ENCODE results near the gene CCDC28B.
"Not testable (repeated sequence)": the region's sequence is repeated elsewhere in the genome, so short reads cannot be mapped to it uniquely, and the experiment has no call there.

CCDC28B gene

DNA sequence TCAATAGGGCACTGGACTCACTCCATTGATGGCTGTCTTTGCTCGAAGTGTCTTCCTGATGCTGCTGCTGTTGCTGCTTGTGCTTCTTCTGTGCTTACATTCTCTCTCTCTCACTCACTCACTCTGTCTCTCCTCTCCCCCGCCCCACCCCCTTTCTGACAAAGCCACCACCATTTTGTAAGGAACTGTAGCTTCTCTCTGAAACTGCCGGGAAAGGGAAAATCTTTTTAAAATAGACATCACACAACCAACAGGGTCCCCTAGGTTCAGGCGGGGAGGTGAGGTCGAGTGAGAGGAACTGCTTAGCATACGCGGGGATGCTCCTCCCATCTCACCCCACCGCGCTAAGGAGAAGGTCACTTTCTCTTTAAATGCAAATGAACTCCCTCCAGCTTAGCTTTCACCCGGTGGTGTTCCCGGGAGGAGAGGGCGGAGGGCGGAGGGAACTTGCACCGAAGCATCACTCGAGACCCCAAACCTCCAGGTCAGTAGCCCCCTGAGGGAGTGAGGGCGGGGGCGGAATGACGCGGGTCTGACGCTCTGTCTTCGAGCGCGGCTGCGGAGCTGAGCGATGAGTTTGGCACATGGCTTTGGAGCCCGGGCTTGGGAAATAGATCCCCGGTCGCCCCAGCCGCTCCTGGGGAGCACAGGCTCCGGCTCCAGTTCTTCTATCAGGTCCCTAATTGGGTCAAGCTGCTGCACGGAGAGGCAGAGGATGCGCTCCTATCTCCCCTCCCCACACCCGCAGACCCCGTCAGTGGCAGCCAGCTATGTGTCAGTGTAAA, at the start of gene CCDC28B:
Gene CCDC28B (plus strand): TSS at position 370 of the 785 bp plus-strand sequence. CDS start 1,341 bp downstream, outside the sequence.
- peak; percentile 41 for DNase-seq (ENCODE audit: low spot score)

DNA sequence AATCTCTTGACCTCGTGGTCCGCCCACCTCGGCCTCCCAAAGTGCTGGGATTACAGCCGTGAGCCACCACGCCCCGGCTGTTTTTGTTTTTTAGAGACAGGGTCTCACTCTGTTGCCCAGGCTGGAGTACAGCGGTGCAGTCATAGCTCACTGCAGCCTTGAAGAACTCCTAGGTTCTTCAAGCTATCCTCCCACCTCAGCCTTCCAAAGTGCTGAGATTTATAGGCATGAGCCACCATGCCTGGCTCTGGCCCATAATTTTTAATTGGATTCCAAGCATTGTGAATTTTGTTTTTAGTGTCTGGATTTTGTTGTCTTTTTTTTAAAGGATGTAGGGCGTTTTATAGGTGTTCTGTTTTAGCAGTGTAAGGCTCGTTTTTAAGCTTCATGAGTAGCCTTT, 49.5 kb upstream of the CCDC28B start:
- DNase-seq (ENCODE audit: low spot score): no peak

DNA sequence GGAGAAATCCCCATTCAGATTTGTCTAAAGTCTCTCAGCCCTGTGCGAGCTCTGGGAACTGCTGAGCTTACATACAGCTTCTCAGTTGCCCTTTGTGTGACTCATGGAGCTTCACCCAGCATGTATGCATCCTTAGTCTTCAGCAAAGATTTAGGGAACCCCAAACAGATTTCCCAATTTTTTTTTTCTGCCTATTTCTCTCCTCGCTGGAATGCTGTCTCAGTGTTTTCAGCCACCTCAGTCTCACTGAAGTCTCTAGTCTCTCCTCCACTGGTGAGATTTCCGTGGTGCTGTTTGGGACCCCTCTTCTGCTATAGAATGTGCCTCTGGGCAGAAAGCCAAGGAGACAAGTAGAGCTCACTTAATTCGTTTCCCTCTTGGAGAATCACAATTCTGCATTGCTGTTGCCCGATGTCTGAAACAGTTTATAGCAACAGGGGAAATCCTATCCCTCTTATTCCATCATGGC, 49.0 kb upstream of the CCDC28B start:
- no peak for DNase-seq (ENCODE audit: low spot score)

DNA sequence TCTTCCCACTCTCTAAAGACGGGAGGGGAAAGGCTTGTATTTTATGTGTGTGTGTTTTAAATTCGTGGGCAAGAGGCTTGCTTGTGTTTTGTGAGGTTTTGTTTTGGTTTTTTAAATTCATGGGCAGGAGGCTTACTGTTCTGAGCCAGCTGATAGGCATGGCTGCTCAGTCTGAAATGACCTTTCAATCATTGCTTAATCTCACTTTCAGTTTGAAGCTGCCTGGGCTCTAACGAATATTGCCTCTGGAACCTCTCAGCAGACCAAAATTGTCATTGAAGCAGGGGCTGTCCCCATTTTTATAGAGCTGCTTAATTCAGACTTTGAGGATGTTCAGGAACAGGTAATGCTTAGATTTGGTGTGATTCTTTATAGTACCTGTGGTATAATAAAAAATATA, 41.2 kb upstream of the CCDC28B start:
- no peak for DNase-seq (ENCODE audit: low spot score)

DNA sequence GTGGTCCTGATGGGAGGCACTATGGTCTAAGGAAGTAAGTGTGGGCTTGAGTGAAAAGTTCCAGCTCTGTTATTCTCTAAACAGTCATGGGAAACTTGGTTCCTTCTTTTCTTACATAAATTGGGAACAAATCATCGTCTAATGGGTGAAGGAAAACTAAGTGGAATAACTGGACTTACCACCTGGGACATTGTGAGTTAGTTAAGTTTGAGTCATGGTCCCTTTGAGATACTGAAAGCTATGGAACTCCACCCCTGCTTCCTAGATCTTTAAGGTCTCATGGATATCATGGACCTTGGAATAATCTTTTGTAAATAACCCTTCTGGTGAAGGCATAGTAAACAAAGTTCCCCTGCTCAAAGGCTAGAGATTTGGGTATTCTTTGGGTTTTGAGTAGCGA, 37.0 kb upstream of the CCDC28B start:
- DNase-seq (ENCODE audit: low spot score): no peak

DNA sequence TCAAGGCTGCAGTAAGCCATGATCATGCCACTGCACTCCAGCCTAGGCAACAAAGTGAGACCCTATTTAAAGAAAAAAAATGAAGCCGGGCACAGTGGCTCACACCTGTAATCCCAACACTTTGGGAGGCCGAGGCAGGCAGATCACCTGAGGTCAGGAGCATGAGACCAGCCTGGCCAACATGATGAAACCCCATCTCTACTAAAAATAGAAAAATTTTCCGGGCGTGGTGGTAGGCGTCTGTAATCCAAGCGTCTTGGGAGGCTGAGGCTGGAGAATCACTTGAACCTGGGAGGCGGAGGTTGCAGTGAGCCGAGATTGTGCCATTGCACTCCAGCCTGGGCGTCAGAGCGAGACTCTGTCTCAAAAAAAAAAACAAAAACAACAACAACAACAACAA, 34.8 kb upstream of the CCDC28B start:
- not testable (repeated sequence) for DNase-seq (ENCODE audit: low spot score)

DNA sequence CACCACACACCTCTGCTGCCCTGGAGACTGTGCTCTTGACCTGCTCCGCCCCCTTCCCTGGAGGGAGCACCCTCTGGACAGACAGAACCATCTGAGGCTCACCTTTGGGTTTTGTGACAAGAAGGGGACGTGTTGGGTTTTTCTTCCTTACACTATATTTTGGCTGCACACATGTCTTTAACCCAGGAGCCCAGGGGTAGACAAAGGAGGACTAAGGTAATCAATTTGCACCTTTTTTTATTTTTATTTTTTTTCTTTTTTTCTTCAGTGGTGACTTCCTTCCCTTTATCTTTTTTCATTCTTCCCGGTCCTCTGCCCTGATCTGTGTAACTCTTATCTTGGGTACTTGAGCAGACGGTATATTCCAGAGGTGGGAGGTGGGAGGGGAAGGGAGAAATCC, 29.4 kb upstream of the CCDC28B start:
- no peak for DNase-seq (ENCODE audit: low spot score)

DNA sequence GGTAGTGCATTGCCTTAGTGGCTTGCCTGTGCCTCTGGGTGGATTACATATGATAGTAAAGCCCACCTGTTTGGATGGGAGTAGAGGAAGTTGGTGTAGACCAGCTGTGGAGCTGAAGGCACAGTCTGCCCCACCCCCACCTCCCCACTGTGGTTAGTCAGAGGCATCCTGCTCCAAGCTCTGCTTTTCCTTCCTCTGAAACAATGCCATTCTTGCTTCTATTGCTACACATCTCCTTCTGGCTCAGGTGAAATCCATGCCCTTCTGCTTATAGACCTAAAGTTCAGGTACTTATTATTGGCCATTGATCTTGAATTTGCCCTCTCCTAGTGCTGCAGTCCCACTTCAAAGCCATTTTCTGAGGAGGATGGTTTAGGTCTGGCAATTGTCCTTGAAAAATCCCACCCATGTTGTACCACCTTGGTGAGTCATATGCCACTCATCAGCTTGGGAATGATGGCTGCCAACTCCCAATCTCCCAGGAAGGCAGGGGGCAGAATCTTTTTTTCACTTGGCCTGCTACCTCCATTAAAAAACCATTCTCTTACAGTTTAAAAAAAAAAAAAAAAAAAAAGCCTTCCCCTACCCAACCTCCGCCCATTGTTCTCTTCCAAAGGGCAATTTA, 27.7 kb upstream of the CCDC28B start:
- DNase-seq (ENCODE audit: low spot score): no peak

DNA sequence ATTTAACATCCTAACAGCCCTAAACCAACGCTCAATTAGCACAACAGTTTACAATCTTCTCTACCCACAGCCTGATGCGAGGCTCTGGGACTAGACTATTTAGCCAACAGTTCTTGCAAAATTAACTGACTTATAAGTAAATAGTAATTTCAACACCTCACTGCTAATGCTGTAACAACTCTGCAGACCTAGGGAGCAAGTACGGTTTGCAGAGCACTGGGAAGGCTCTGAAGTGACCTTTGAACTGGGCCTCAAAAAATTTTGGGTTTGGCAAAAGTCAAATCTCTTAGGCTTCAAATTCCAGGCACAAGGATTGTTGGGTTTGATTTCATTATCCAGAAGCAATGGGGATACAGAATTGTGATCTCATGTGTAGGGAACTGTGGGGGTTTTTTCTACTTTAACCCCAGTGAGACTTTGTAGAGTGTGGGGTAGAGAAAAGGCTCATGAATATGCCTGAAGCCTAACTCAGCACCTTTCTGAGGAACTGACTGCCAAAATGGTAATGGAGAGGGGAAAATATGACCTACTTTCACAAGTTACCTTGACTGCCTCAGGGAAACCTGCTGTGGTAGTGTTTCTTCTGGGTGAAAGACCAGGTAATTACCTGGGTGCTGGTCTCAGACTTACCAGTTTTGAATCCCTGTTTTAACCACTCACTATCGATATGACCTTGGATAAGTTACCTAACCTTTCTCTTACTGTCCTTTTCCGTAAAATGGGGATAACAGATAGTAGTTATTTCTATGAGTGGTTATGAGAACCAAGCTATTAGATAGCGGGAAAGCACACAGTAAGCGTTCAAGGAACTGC, 21.8 kb upstream of the CCDC28B start:
- DNase-seq (ENCODE audit: low spot score): no peak

DNA sequence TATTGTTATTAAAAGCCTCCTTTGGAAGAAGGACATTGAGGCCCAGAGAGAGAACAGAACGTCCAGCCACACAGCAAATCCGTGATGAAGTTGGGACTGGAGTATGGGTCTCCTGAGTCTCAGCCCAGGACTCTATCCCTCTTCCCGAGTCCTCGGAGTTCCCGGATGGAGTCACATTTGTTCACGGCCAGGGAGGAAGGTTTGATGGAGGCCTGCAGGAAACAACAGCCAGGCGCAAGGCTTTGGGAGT, 21.3 kb upstream of the CCDC28B start:
- no peak for DNase-seq (ENCODE audit: low spot score)

DNA sequence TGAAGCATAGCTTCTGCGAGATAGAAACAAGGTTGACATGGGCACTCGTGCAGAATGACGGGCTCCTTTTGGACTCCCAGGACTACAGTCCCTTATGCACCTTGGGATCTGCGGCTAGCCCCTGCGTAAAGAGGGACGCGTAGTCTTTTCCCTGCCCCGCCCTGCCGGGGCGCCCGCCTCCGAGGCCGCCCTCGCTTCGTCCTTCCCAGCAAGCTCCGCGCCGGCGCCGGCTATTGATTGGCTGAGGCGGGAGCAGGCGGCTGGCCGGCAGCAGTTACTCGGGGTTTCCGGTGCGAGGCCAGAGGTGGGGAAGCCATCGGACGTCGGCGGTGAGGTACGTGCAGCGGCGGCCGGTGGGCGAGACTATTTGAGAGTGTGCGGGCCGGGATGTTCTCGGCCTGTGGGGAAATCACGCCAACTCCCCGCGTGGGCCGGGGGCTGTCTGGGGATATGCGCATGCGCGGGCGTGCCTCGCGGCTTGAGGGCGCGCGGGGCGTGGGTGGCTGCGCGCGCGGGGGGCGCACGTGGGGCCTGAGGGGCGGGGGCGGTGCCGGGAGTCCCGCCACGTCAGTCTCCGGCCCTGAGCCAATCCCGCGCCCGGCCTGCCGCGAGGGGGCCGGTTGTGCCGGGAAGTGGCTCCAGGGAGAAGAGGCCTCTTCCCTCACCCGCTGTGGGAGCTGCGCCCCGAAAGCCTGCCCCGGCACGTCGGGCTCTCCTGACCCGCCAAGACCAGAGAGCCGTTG, 20.8 kb upstream of the CCDC28B start, which contains the start of gene TXLNA:
Gene TXLNA (plus strand): TSS at position 233 of the 743 bp plus-strand sequence. CDS start 671 bp downstream, outside the sequence.
- DNase-seq (ENCODE audit: low spot score): peak; percentile 85

DNA sequence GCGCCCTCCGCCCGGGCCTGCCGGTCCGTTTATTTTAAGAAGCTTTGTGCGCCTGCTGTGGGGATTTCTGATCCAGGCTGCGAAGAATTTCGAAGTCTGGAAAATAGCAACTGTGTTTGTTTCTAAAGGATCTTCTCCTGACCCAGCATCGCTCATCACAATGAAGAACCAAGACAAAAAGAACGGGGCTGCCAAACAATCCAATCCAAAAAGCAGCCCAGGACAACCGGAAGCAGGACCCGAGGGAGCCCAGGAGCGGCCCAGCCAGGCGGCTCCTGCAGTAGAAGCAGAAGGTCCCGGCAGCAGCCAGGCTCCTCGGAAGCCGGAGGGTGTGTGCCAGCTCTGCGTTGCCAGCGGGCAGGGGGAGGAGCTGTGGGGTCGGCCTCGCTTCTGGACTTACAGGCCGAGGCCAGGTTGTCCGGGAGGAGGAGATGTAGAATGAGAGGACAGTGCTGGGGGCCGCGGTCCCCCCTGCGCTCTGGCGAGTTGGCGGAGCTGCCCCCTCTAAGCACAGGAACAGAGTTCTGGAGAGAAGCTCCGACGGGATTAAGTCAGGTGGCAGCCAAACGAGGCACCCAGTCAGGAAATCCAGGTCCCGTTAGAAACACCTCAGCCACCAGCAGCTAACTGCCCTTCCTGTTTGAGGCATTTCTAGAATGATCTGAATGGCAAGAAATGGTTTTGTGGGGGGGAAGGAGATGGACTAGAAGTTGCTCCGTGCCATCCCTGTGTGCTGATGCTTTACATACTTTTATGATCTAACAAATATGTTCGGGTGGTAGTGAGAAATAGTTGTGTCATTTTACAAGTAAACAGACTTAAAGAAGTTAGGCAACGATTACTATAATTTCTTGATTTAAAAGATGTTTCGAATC, 20.0 kb upstream of the CCDC28B start:
- DNase-seq (ENCODE audit: low spot score): no peak

DNA sequence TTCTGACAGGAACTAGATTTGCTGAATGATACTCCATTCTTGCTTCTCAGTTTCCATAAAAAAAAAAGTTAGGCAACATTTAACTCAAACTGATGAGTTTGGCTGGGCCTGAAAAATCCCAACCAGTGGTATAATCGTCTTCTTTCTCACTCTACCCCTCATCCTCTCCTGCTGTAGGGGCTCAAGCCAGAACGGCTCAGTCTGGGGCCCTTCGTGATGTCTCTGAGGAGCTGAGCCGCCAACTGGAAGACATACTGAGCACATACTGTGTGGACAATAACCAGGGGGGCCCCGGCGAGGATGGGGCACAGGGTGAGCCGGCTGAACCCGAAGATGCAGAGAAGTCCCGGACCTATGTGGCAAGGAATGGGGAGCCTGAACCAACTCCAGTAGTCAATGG, 19.3 kb upstream of the CCDC28B start:
- DNase-seq (ENCODE audit: low spot score): no peak

DNA sequence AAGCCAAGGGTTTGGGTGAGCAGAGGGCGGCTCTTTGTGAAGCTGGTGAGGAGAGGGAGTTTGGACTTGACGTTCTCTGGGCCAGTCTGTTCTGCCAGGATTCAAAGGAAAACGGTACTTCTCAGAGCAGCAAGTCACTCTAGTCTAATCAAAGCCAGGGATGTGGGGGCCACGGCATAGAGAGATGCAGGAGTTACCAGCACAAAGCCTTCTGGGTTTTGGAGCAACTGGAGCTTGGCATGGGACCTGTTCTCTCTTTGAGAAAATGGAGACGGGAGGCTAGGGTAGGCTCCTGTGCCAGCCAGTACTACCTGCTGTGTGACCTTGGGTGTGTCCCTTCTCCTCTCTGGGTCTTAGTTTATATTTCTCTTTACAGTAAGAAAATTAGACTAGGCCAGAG, 18.8 kb upstream of the CCDC28B start:
- no peak for DNase-seq (ENCODE audit: low spot score)

DNA sequence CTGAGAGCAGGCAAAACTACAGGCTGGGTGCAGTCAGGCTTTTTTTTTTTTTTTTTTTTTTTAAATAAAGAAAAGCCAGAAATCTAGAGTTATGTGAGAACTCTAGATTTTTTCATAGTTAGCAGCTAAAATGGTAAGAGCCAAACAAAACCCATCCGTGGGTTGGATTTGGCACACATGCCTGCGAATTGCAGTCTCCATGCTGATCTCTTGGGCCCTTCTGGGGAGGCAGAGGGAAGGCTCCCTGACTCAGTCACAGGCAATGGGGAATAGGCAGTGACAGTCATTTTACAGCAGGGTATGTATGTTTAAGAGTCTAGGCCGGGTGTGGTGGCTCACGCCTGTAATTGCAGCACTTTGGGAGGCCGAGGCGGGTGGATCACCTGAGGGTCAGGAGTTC, 18.3 kb upstream of the CCDC28B start:
- DNase-seq (ENCODE audit: low spot score): no peak

DNA sequence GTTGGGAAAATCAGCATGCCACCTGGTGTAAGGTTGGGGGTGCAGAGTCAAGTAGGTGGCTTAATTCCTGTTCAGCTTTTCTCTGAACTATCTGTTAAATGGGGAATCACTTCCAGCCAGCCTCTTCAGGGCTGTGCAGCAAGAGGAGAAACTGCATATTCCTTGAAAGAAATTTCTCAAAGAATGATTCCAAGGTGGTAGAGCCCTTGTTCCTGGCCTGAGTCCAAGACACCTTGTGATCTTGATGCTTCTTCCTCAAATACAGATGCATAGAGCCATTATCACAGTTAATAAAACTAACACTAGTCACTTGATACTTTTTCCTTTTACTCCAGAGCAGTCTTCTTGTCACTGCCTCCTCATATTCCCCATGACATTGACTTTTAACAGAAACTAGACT, 15.7 kb upstream of the CCDC28B start:
- DNase-seq (ENCODE audit: low spot score): no peak

DNA sequence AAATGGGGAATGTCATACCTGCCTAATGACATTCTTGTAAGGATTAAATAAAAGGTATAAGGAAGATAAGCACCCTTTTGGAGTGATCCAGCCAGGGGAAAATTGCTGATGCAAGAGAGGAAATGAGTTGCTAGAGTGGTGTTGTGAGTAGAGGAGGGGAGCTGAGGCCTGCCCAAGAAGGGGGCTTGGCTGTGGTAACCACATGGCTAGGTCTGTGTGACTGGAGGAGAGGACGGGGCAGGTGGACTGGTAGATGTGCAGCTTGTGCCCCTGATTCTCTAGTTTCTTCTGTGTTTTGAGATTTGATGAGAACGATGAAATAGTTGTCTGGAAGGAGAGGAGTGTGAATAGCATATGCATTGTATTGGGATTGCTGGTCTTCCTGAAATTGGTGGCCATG, 14.3 kb upstream of the CCDC28B start:
- DNase-seq (ENCODE audit: low spot score): no peak

DNA sequence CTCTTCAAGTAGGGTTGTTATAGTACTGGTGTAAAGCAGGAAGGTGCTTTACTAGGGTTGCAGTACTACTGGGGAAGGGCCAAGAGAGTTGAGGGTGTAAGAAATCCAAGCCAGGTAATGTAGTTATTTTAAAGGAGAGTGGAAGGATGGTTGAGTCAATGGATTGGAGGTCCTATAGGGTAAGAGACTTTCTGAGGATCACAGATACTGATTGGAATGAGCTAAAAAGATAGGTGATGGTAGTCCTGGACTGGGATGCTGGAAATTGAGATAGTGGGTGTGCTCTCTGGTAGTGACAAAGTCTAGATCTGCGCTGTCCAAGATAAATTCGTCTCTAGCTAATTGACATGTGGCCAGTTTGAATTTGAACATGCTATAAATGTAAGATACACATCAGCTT, 13.9 kb upstream of the CCDC28B start:
- no peak for DNase-seq (ENCODE audit: low spot score)

DNA sequence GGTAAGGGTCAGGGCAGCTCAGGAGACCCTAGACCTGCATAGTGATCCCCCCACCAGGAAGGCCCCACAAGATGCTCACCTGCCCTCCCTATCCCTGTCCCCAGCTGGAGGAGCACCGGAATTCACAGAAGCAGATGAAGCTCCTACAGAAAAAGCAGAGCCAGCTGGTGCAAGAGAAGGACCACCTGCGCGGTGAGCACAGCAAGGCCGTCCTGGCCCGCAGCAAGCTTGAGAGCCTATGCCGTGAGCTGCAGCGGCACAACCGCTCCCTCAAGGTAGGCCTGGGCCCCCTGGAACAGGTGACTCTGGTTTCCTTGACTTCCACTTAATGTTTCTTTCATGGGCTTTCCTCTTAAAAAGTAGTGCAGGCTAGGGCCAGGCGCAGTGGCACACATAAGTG, 12.5 kb upstream of the CCDC28B start:
- DNase-seq (ENCODE audit: low spot score): no peak

DNA sequence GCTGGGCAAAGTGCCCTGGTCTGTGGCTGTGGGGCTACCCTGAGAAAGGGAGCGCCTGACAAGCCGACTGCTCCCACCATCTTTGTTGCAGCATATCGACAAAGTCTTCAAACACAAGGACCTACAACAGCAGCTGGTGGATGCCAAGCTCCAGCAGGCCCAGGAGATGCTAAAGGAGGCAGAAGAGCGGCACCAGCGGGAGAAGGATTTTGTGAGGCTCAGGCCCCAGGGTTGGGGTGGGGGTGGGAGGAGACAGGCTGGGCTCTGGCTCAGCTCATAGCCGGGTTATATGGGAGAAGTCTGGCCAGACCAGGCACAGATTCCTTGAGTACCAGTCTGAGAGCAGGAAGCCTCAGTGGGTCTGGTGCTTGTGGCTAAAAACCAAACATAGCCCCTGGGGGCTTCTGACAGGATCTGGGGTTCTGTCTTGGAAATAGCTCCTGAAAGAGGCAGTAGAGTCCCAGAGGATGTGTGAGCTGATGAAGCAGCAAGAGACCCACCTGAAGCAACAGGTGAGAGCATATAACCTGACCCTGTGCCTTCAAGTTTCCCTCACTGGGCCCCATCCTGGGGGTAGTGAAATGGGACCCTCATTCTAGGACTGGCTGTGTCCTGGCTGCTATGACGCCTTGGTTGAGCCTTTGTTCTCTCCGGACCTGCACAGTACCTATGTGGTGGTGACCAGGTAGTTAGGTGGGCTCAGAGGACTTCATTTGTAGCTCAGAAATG, 8.0 kb upstream of the CCDC28B start:
- DNase-seq (ENCODE audit: low spot score): no peak

DNA sequence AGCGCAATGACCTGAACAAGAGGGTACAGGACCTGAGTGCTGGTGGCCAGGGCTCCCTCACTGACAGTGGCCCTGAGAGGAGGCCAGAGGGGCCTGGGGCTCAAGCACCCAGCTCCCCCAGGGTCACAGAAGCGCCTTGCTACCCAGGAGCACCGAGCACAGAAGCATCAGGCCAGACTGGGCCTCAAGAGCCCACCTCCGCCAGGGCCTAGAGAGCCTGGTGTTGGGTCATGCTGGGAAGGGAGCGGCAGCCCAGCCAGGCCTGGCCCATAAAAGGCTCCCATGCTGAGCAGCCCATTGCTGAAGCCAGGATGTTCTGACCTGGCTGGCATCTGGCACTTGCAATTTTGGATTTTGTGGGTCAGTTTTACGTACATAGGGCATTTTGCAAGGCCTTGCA, 5.4 kb upstream of the CCDC28B start:
- DNase-seq (ENCODE audit: low spot score): no peak

Measured in CD4-positive, alpha-beta T cell treated with Interleukin-6 at 100 ng/mL for 8 hours (primary cell).